Breast epithelium (tissue), 4 donors: ENCODE data around the gene ABR. TPM values are rescaled to one million over a fixed set of nuclear protein-coding genes. Genes with fewer than 3 reads are reported as not detected.
A peak's percentile ranks its signal among the peaks of the same experiment; 100 is the strongest.
"Not testable (repeated sequence)": the region's sequence is repeated elsewhere in the genome, so short reads cannot be mapped to it uniquely, and the experiment has no call there.

Source experiments
- DNase-seq, 2 donors: peaks; one replicate each; pipeline ENCODE4 v3.0.0-alpha.2; 2019; ENCODE audit warnings: low spot score in 2 of 2
- H3K27ac ChIP-seq, 2 donors: fragments of 200-600 bp; sonication (generic) in 1 of 2; one replicate each; pipeline ENCODE4 v1.5.1; 2016 to 2019; ENCODE audit warnings: mild to moderate bottlenecking in 1 of 2
- H3K27me3 ChIP-seq, 2 donors: fragments of 200-600 bp; sonication (generic) in 1 of 2; one replicate each; pipeline versions ENCODE4 v1.5.1 to v1.6.0; 2017 to 2019; ENCODE audit warnings: control low read depth in 1 of 2, mild to moderate bottlenecking in 1 of 2
- H3K36me3 ChIP-seq: fragments of 200-600 bp; one replicate; pipeline ENCODE4 v1.5.1; 2019
- H3K4me1 ChIP-seq, 2 donors: fragments of 200-600 bp; sonication (generic); one replicate each; pipeline ENCODE4 v1.5.1; 2016 to 2019; ENCODE audit warnings: control low read depth in 1 of 2
- H3K4me3 ChIP-seq, 3 donors: fragments of 200-600 bp; sonication (generic); 1 replicate in 2 of 3; 2 replicates in 1 of 3; pipeline ENCODE4 v1.5.1; 2016 to 2019; ENCODE audit warnings: mild to moderate bottlenecking in 3 of 3, moderate library complexity in 2 of 3
- H3K9me3 ChIP-seq, 2 donors: fragments of 200-600 bp; sonication (generic) in 1 of 2; one replicate each; pipeline ENCODE4 v1.5.1; 2016 to 2019; ENCODE audit warnings: control low read depth in 1 of 2
- CTCF ChIP-seq, 3 donors: fragments of 450-650 bp; IDR thresholded peaks; one replicate each; pipeline ENCODE4 v1.5.1; 2016 to 2017; ENCODE audit warnings: antibody characterized with exemption in 3 of 3, mild to moderate bottlenecking in 3 of 3, moderate library complexity in 3 of 3
- POLR2A ChIP-seq: fragments of 450-650 bp; IDR thresholded peaks from one replicate; pipeline ENCODE4 v1.6.1; 2016; ENCODE audit warnings: antibody characterized with exemption, mild to moderate bottlenecking, moderate library complexity
- POLR2AphosphoS5 ChIP-seq, 3 donors: sonication (generic); formaldehyde crosslinking; IDR thresholded peaks; one replicate each; pipeline ENCODE4 v1.6.1; 2017; ENCODE audit warnings: antibody characterized with exemption in 3 of 3
- intact Hi-C: fragments of 100-400 bp; cut with DNase I; formaldehyde crosslinking; loops from one replicate; pipeline ENCODE4 v1.15.1; 2023; ENCODE audit warnings: low total_unique reads
- total RNA-seq, 3 donors: library from RNA; depleted of rRNA; stranded (reverse); fragments of >200 nt; gene quantifications; one replicate each; pipeline ENCODE4 v1.1.0, GENCODE V29; 2016

ABR gene
- total RNA-seq, 3 donors from 2014 or later: 63.5 to 77.0 (median 75.0) TPM

GRCh38 chr17:1067282-1067956, 112.4 kb downstream of the ABR start:
- Histone ChIP-seq H3K27me3 (no peaks in the 10 kb centered on the region), H3K4me3 (no peak overlapping the region), H3K4me1 (no peaks in the 10 kb centered on the region), H3K27ac (peak overlapping the region; percentile 36 to 62), H3K36me3 (no peaks in the 10 kb centered on the region), H3K9me3 (no peaks in the 10 kb centered on the region)
- TF ChIP-seq POLR2AphosphoS5 (IDR thresholded peaks at IDR 0.05) (no peak), POLR2A (no peak), CTCF (IDR thresholded peaks at IDR 0.05) (no peak)
- no peak for DNase-seq
- intact Hi-C loops: no loop called here

GRCh38 chr17:1065416-1065815, 114.4 kb downstream of the ABR start:
- H3K27ac ChIP-seq, H3K4me1 ChIP-seq, H3K4me3 ChIP-seq, H3K9me3 ChIP-seq, H3K36me3 ChIP-seq, intact Hi-C loops, H3K27me3 ChIP-seq, DNase-seq: not testable (repeated sequence)

GRCh38 chr17:1060991-1061390, 118.8 kb downstream of the ABR start:
- Histone ChIP-seq H3K4me1 (no peaks in the 10 kb centered on the region), H3K27ac (peak overlapping the region in 1 of 2 donors; percentile 52), H3K9me3 (no peaks in the 10 kb centered on the region), H3K36me3 (no peaks in the 10 kb centered on the region), H3K4me3 (no peak overlapping the region), H3K27me3 (no peaks in the 10 kb centered on the region)
- TF ChIP-seq POLR2AphosphoS5 (IDR thresholded peaks at IDR 0.05) (no peak), POLR2A (no peak), CTCF (IDR thresholded peaks at IDR 0.05) (no peak)
- intact Hi-C loops: no loop called here
- DNase-seq: peak in 1 of 2 donors; percentile 73

GRCh38 chr17:1059131-1059795, 120.5 kb downstream of the ABR start:
- Histone ChIP-seq H3K27me3 (no peaks in the 10 kb centered on the region), H3K27ac (no peak overlapping the region), H3K4me1 (no peaks in the 10 kb centered on the region), H3K36me3 (no peaks in the 10 kb centered on the region), H3K4me3 (no peak overlapping the region), H3K9me3 (no peaks in the 10 kb centered on the region)
- DNase-seq: no peak
- intact Hi-C loops: no loop called here
- TF ChIP-seq POLR2A (no peak), CTCF (IDR thresholded peaks at IDR 0.05) (no peak), POLR2AphosphoS5 (IDR thresholded peaks at IDR 0.05) (no peak)

- no peak overlapping the region for H3K27ac ChIP-seq
- no peaks in the 10 kb centered on the region for H3K4me1 ChIP-seq
- H3K36me3 ChIP-seq: no peaks in the 10 kb centered on the region
- no peak overlapping the region for H3K4me3 ChIP-seq
- intact Hi-C loops: no loop called here
- DNase-seq: no peak
- no peaks in the 10 kb centered on the region for H3K27me3 ChIP-seq
- H3K9me3 ChIP-seq: no peaks in the 10 kb centered on the region
- TF ChIP-seq CTCF (IDR thresholded peaks at IDR 0.05) (peak in 1 of 3 donors; percentile 14), POLR2A (no peak)
These were observed 121.2 kb downstream of the ABR start for GRCh38 chr17:1058423-1059130.
